ENCODE data around the gene EVL.

- no peak for TF ChIP-seq CTCF (IDR thresholded peaks at IDR 0.05)
- TF ChIP-seq EP300 (IDR thresholded peaks at IDR 0.05) = no peak
- no peak for TF ChIP-seq POLR2A (IDR thresholded peaks at IDR 0.05)
Measured at GRCh38 chr14:100018482-100018881, 46.7 kb upstream of the EVL start.
